H1 (cell line): Measurements from ENCODE around the gene P2RX6. TPM values are rescaled to one million over a fixed set of nuclear protein-coding genes. Genes with fewer than 3 reads are reported as not detected.

Source experiments
- CTCF ChIA-PET: fragments of 300-600 bp; sonication (Branson Sonifier 250); formaldehyde crosslinking; loops from one replicate; lab custom pipeline; 2021; ENCODE audit not compliant: partially characterized antibody; lab: Charles Lee
- POLR2A ChIA-PET: fragments of 300-600 bp; sonication (Branson Sonifier 250); formaldehyde crosslinking; loops from one replicate; lab custom pipeline; 2021; ENCODE audit warnings: inconsistent platforms; ENCODE audit not compliant: partially characterized antibody; lab: Charles Lee
- DNase-seq, 2 experiments: peaks; one replicate each; pipeline versions ENCODE4 v3.0.0 to v3.0.0-alpha.2; 2010 to 2022; ENCODE audit warnings: low spot score in 2 of 2, low read depth in 1 of 2, mixed read lengths in 1 of 2
- FAIRE-seq: peaks from 2 replicates; lab custom pipeline; 2011; peaks lifted over from hg19 to GRCh38; lab: Jason Lieb, UNC
- H2AFZ ChIP-seq: 2 replicates; pipeline ENCODE4 v1.8.1; 2012; ENCODE audit warnings: low read length, inconsistent platforms
- H2AK5ac ChIP-seq: 2 replicates; pipeline ENCODE4 v1.6.1; 2013; ENCODE audit warnings: low read depth, low read length
- H2BK120ac ChIP-seq: replicated peaks from 2 replicates; pipeline ENCODE3; 2013; ENCODE audit warnings: low read depth, low read length, inconsistent platforms
- H2BK12ac ChIP-seq: 2 replicates; pipeline ENCODE4 v1.6.1; 2013; ENCODE audit warnings: low read depth, low read length
- H2BK15ac ChIP-seq: 2 replicates; pipeline ENCODE4 v1.6.1; 2013; ENCODE audit warnings: low read length
- H2BK20ac ChIP-seq: 2 replicates; pipeline ENCODE4 v1.6.1; 2013; ENCODE audit warnings: low read length
- H2BK5ac ChIP-seq: 2 replicates; pipeline ENCODE4 v1.6.1; 2013; ENCODE audit warnings: low read depth, low read length
- H3K14ac ChIP-seq: 2 replicates; pipeline ENCODE4 v1.6.1; 2013; ENCODE audit warnings: inconsistent platforms; ENCODE audit not compliant: insufficient read length
- H3K18ac ChIP-seq: 2 replicates; pipeline ENCODE4 v1.6.1; 2013; ENCODE audit warnings: low read length; ENCODE audit errors: extremely low read depth
- H3K23ac ChIP-seq: 2 replicates; pipeline ENCODE4 v1.6.1; 2013; ENCODE audit warnings: inconsistent platforms; ENCODE audit not compliant: insufficient read length
- H3K23me2 ChIP-seq: 2 replicates; pipeline ENCODE4 v1.6.1; 2013; ENCODE audit warnings: low read depth, low read length
- H3K27ac ChIP-seq: 2 replicates; pipeline ENCODE4 v1.6.1; 2011; ENCODE audit warnings: low read depth, low read length, inconsistent platforms
- H3K27me3 ChIP-seq, 4 experiments: replicated peaks in 1 of 4; 1 replicate in 1 of 4; 2 replicates in 3 of 4; pipeline versions ENCODE4 v1.6.1 to v1.8.1; 2011 to 2013; ENCODE audit warnings: low read length in 3 of 4, mild to moderate bottlenecking in 3 of 4, inconsistent platforms in 2 of 4, mixed read lengths in 2 of 4, moderate library complexity in 1 of 4; ENCODE audit not compliant: control insufficient read depth in 3 of 4, insufficient read depth in 3 of 4; ENCODE audit errors: extremely low read depth in 1 of 4
- H3K36me3 ChIP-seq, 4 experiments: 2 replicates each; pipeline versions ENCODE4 v1.6.1 to v1.8.1; 2011 to 2013; ENCODE audit warnings: mild to moderate bottlenecking in 4 of 4, low read length in 3 of 4, moderate library complexity in 2 of 4, control low read depth in 1 of 4, inconsistent platforms in 1 of 4; ENCODE audit not compliant: insufficient read depth in 4 of 4, control insufficient read depth in 2 of 4
- H3K4ac ChIP-seq: replicated peaks from 2 replicates; pipeline ENCODE3; 2013; ENCODE audit warnings: low read length, low read depth, mixed read lengths, inconsistent platforms; ENCODE audit not compliant: insufficient read length
- H3K4me1 ChIP-seq, 4 experiments: replicated peaks in 1 of 4; 1 replicate in 1 of 4; 2 replicates in 3 of 4; pipeline versions ENCODE4 v1.6.1 to v1.8.1; 2011 to 2013; ENCODE audit warnings: low read length in 3 of 4, inconsistent platforms in 2 of 4, mixed read lengths in 1 of 4; ENCODE audit not compliant: insufficient read depth in 4 of 4, control insufficient read depth in 3 of 4
- H3K4me2 ChIP-seq, 2 experiments: 2 replicates each; pipeline versions ENCODE4 v1.6.1 to v1.8.1; 2011 to 2013; ENCODE audit warnings: low read depth in 2 of 2, low read length in 2 of 2, control low read depth in 1 of 2, inconsistent platforms in 1 of 2, mild to moderate bottlenecking in 1 of 2; ENCODE audit not compliant: insufficient read depth in 1 of 2
- H3K4me3 ChIP-seq, 4 experiments: fragments of 200-600, 300-600 bp in 1 of 4; sonication (generic), shearing (Covaris generic), sonication (Bioruptor Twin) in 1 of 4; 2 replicates each; pipeline versions ENCODE4 v1.5.1 to v1.8.1; 2011 to 2016; ENCODE audit warnings: low read length in 4 of 4, low read depth in 3 of 4, control low read depth in 2 of 4, inconsistent platforms in 2 of 4, mild to moderate bottlenecking in 2 of 4, mixed read lengths in 1 of 4, moderate library complexity in 1 of 4; ENCODE audit not compliant: insufficient read depth in 2 of 4; ENCODE audit errors: extremely low read depth in 1 of 4
- H3K56ac ChIP-seq: replicated peaks from 2 replicates; pipeline ENCODE3; 2013; ENCODE audit warnings: low read depth, mild to moderate bottlenecking, mixed read lengths, low read length, inconsistent platforms; ENCODE audit not compliant: insufficient read length
- H3K79me1 ChIP-seq: 2 replicates; pipeline ENCODE4 v1.6.1; 2013; ENCODE audit warnings: low read depth, low read length, control low read depth
- H3K79me2 ChIP-seq, 2 experiments: 2 replicates each; pipeline versions ENCODE4 v1.6.1 to v1.8.1; 2012 to 2013; ENCODE audit warnings: low read length in 2 of 2, mild to moderate bottlenecking in 2 of 2, inconsistent platforms in 1 of 2; ENCODE audit not compliant: insufficient read depth in 2 of 2, control insufficient read depth in 1 of 2
- H3K9ac ChIP-seq, 4 experiments: replicated peaks in 1 of 4; 1 replicate in 1 of 4; 2 replicates in 3 of 4; pipeline versions ENCODE4 v1.6.1 to v1.8.1; 2011 to 2013; ENCODE audit warnings: low read depth in 3 of 4, low read length in 3 of 4, control low read depth in 2 of 4, mild to moderate bottlenecking in 2 of 4, moderate library complexity in 2 of 4, inconsistent platforms in 1 of 4; ENCODE audit errors: extremely low read depth in 1 of 4
- H3K9me3 ChIP-seq, 2 experiments: 2 replicates each; pipeline versions ENCODE4 v1.6.1 to v1.8.1; 2012 to 2013; ENCODE audit warnings: mild to moderate bottlenecking in 2 of 2, moderate library complexity in 2 of 2, control low read depth in 1 of 2, inconsistent platforms in 1 of 2, low read depth in 1 of 2, low read length in 1 of 2, mixed read lengths in 1 of 2; ENCODE audit not compliant: insufficient read depth in 2 of 2
- H4K20me1 ChIP-seq, 2 experiments: replicated peaks in 1 of 2; 2 replicates each; pipeline versions ENCODE3 to v1.8.1; 2011 to 2013; ENCODE audit warnings: inconsistent platforms in 2 of 2, low read length in 2 of 2, mild to moderate bottlenecking in 1 of 2; ENCODE audit not compliant: insufficient read depth in 2 of 2, control insufficient read depth in 1 of 2
- H4K5ac ChIP-seq: 2 replicates; pipeline ENCODE4 v1.6.1; 2013; ENCODE audit warnings: low read length, low read depth, mixed read lengths, inconsistent platforms; ENCODE audit not compliant: insufficient read length
- H4K8ac ChIP-seq: 2 replicates; pipeline ENCODE4 v1.8.0; 2013; ENCODE audit warnings: mild to moderate bottlenecking, moderate library complexity, low read length, inconsistent platforms; ENCODE audit not compliant: insufficient read depth; ENCODE audit errors: extremely low read depth
- H4K91ac ChIP-seq: replicated peaks from 2 replicates; pipeline ENCODE3; 2013; ENCODE audit warnings: low read length, mixed read lengths, inconsistent platforms; ENCODE audit not compliant: insufficient read length
- CTCF ChIP-seq, 3 experiments: IDR thresholded peaks; 1 replicate in 2 of 3; 2 replicates in 1 of 3; pipeline versions ENCODE4 v1.5.1 to v1.6.1; 2011; ENCODE audit warnings: low read length in 3 of 3, mild to moderate bottlenecking in 3 of 3, inconsistent platforms in 2 of 3, low read depth in 1 of 3, moderate library complexity in 1 of 3; ENCODE audit not compliant: insufficient read depth in 1 of 3; ENCODE audit errors: control extremely low read depth in 1 of 3
- EGR1 ChIP-seq: IDR thresholded peaks from 2 replicates; pipeline ENCODE4 v1.6.1; 2011; ENCODE audit warnings: low read depth, low read length, borderline replicate concordance
- KDM1A ChIP-seq: fragments of 200-600, 300-600 bp; sonication (generic); IDR thresholded peaks from 2 replicates; pipeline ENCODE4 v1.7.1; 2016; ENCODE audit warnings: mild to moderate bottlenecking, low read length, borderline replicate concordance
- RAD21 ChIP-seq, 2 experiments: IDR thresholded peaks in 1 of 2; conservative IDR thresholded peaks in 1 of 2; 2 replicates each; pipeline ENCODE4 v1.6.1; 2011; ENCODE audit warnings: low read depth in 2 of 2, low read length in 2 of 2, improper control_type of control experiment in 1 of 2, inconsistent platforms in 1 of 2, mild to moderate bottlenecking in 1 of 2, moderate library complexity in 1 of 2
- TAF7 ChIP-seq: optimal IDR thresholded peaks from 2 replicates; pipeline ENCODE3; 2011; ENCODE audit warnings: low read depth, mild to moderate bottlenecking, inconsistent platforms, low read length, moderate library complexity, borderline replicate concordance
- ZNF274 ChIP-seq: IDR thresholded peaks from 2 replicates; pipeline ENCODE4 v1.7.0; 2012; ENCODE audit warnings: low read length, borderline replicate concordance; ENCODE audit errors: extremely low read depth
- WGBS, 2 experiments: shearing (Covaris generic) in 1 of 2; methylation state at CpG; one replicate each; pipeline versions ENCODE4 v1.1.6 to v1.1.7; 2013 to 2015; ENCODE audit warnings: low lambda C conversion rate in 2 of 2, mixed read lengths in 2 of 2, inconsistent platforms in 1 of 2, low coverage in 1 of 2, missing lambda C conversion rate in 1 of 2; ENCODE audit not compliant: insufficient replicate concordance in 2 of 2, insufficient coverage in 1 of 2, insufficient read length in 1 of 2; ENCODE audit errors: extremely low coverage in 1 of 2, missing lambda C conversion rate in 1 of 2; 5-methylcytosine and 5-hydroxymethylcytosine counted together
- polyA plus RNA-seq, 7 experiments: library from polyadenylated mRNA; depleted of rRNA in 3 of 7; stranded (reverse) in 5 of 7; unstranded in 2 of 7; fragments of >200 nt in 5 of 7; fragments of 200-250 nt in 2 of 7; gene quantifications; 1 replicate in 5 of 7; 2 replicates in 1 of 7; 4 replicates in 1 of 7; pipeline versions ENCODE4 v1.2.1 to v1.2.3, GENCODE V29; 2011 to 2013; ENCODE audit warnings: missing spikeins in 2 of 7, mixed read lengths in 2 of 7
- total RNA-seq: library from RNA; stranded (reverse); fragmentation: NEBNext Ultra II Directional; extraction: Animal tissue kit (Norgen Biotek cat#: 25700); gene quantifications from 2 replicates; pipeline ENCODE4 v1.2.1, GENCODE V29; 2021

P2RX6 gene
- total and polyA plus RNA-seq, 2 of the 8 experiments (the other 6 are each of a cell fraction or from before 2014, with no cell fraction given), result 0.09 TPM; not detected in 1

- Histone ChIP-seq H2AFZ (no peak overlapping the region), H2BK20ac (no peak overlapping the region), H4K8ac (peak overlapping the region; percentile 25), H3K79me2 (no peaks in the 10 kb centered on the region), H3K14ac (no peak overlapping the region)
- TF ChIP-seq KDM1A (no peak), CTCF (IDR thresholded peaks at IDR 0.05; ENCODE audit: control extremely low read depth in 1 of 3, insufficient read depth in 1 of 3, low read depth in 1 of 3, low read length in 3 of 3) (peak in 2 of 3 experiments; percentile 30 to 35; a peak in 3 of 4 replicates), EGR1 (no peak), RAD21 (IDR thresholded peaks at IDR 0.05 in 1 of 2, conservative IDR thresholded peaks at IDR 0.05 in 1 of 2; ENCODE audit: low read depth in 2 of 2, low read length in 2 of 2) (0 out of 4 replicates have a peak, but pooled peaks of 1 of the 2 experiments have one; percentile 6), ZNF274 (no peak), TAF7 (no peak)
- TF ChIP-seq, all 59 proteins: peak for 2
- H3K4me2 ChIP-seq, result no peak overlapping the region
- H4K91ac ChIP-seq, result no peak overlapping the region
- no peak overlapping the region for H3K9ac ChIP-seq
- WGBS, 2 experiments, result 90% methylated on average over 13 of the region's 13 CpGs; no CpG with 5 or more reads in 1 of the 2 experiments
- H3K4me1 ChIP-seq, result peaks cover 0 to 2% (median 0%) of the 10 kb centered on the region in 4 experiments; a peak in 1 of 7 replicates
- H4K20me1 ChIP-seq, result no peaks in the 10 kb centered on the region
- no peak overlapping the region for H3K4me3 ChIP-seq
- no peak overlapping the region for H3K18ac ChIP-seq
- no peak overlapping the region for H3K23ac ChIP-seq
- no peaks in the 10 kb centered on the region for H3K36me3 ChIP-seq
- DNase-seq (no peak), FAIRE-seq (no peak)
- no peak overlapping the region for H2BK5ac ChIP-seq
- H3K4ac ChIP-seq, result no peak overlapping the region
- H4K5ac ChIP-seq, result no peak overlapping the region
- no peak overlapping the region for H2AK5ac ChIP-seq
- H2BK12ac ChIP-seq, result no peak overlapping the region
- ChIA-PET CTCF (interaction anchor here (0.8 to 1.2 kb wide), 3 partner anchors 18 to 33 kb away, joined by 3 to 5 read pairs (median 3); partner anchors contain the start of gene LRRC74B), POLR2A (interaction anchor here (1.1 kb wide), 1 partner anchor 22 kb away, joined by 3 read pairs; no protein-coding TSS in a partner anchor)
- H2BK15ac ChIP-seq, result no peak overlapping the region
- no peaks in the 10 kb centered on the region for H3K9me3 ChIP-seq
- H3K23me2 ChIP-seq, result no peaks in the 10 kb centered on the region
- no peaks in the 10 kb centered on the region for H3K79me1 ChIP-seq
- no peak overlapping the region for H3K27ac ChIP-seq
- no peak overlapping the region for H2BK120ac ChIP-seq
- H3K27me3 ChIP-seq, result no peaks in the 10 kb centered on the region
- H3K56ac ChIP-seq, result no peak overlapping the region
Measured at GRCh38 chr22:21022955-21023614, 8.1 kb downstream of the P2RX6 start.
